Natural killer cell (primary cell): ENCODE measurements around the gene PC. TPM values are rescaled to one million over a fixed set of nuclear protein-coding genes. Genes with fewer than 3 reads are reported as not detected.

Experiments
- ATAC-seq, 3 donors: fragments of 150-1000 bp in 2 of 3; fragments of 200-7000 bp in 1 of 3; cut with Tn5 transposase; 1 replicate in 1 of 3; 2 replicates in 2 of 3; pipeline ENCODE4 v1.10.0; 2021; ENCODE audit warnings: mild to moderate bottlenecking in 2 of 3, moderate library complexity in 2 of 3
- DNase-seq, 2 donors: peaks; one replicate each; pipeline versions ENCODE4 v3.0.0 to v3.0.0-alpha.2; 2013 to 2021; ENCODE audit warnings: mixed read lengths in 1 of 2
- H3K27ac ChIP-seq: one replicate; pipeline ENCODE4 v1.5.1; 2013; ENCODE audit warnings: mild to moderate bottlenecking, low read length
- H3K27me3 ChIP-seq: one replicate; pipeline ENCODE4 v1.6.1; 2013; ENCODE audit warnings: low read length; ENCODE audit not compliant: control insufficient read depth, insufficient read depth
- H3K36me3 ChIP-seq: one replicate; pipeline ENCODE4 v1.6.1; 2013; ENCODE audit warnings: low read length; ENCODE audit not compliant: control insufficient read depth, insufficient read depth
- H3K4me1 ChIP-seq: one replicate; pipeline ENCODE4 v1.6.1; 2013; ENCODE audit warnings: low read length; ENCODE audit not compliant: control insufficient read depth, insufficient read depth
- H3K4me3 ChIP-seq: one replicate; pipeline ENCODE4 v1.5.1; 2013; ENCODE audit warnings: low read length
- H3K9me3 ChIP-seq: one replicate; pipeline ENCODE4 v1.6.1; 2013; ENCODE audit warnings: low read length; ENCODE audit not compliant: control insufficient read depth, insufficient read depth
- H3K27ac Mint-ChIP-seq, 2 donors: one replicate each; pipeline ENCODE4 v1.8.0; 2022; ENCODE audit warnings: mild to moderate bottlenecking in 2 of 2, mixed read lengths in 2 of 2, moderate library complexity in 1 of 2
- H3K27me3 Mint-ChIP-seq, 2 donors: one replicate each; pipeline ENCODE4 v1.8.0; 2022; ENCODE audit warnings: low read depth in 2 of 2, mixed read lengths in 2 of 2
- H3K36me3 Mint-ChIP-seq: one replicate; pipeline ENCODE4 v1.8.0; 2022; ENCODE audit warnings: mixed read lengths
- H3K4me1 Mint-ChIP-seq, 2 donors: one replicate each; pipeline ENCODE4 v1.8.0; 2022; ENCODE audit warnings: mixed read lengths in 2 of 2
- H3K4me3 Mint-ChIP-seq: one replicate; pipeline ENCODE4 v1.8.0; 2022; ENCODE audit warnings: mild to moderate bottlenecking, moderate library complexity, mixed read lengths
- H3K9me3 Mint-ChIP-seq, 2 donors: one replicate each; pipeline ENCODE4 v1.8.0; 2022; ENCODE audit warnings: mixed read lengths in 2 of 2
- whole genome bisulfite sequencing: methylation state at CpG from one replicate; pipeline ENCODE4 v1.1.7; 2013; ENCODE audit warnings: missing lambda C conversion rate; ENCODE audit not compliant: insufficient coverage; 5-methylcytosine and 5-hydroxymethylcytosine counted together
- intact Hi-C: fragments of 100-400 bp; cut with micrococcal nuclease; formaldehyde crosslinking; loops from one replicate; pipeline ENCODE4 v1.14.2; 2022
- total RNA-seq, 4 donors: library from RNA; stranded (reverse); fragments of 120-200 nt in 1 of 4; gene quantifications; one replicate each; pipeline versions ENCODE4 v1.2.3 to v1.2.4, GENCODE V29; 2013 to 2022
- TF ChIP-seq, protein P1 (sequence below): fragments of 200-600 bp; IDR thresholded peaks from one replicate; pipeline ENCODE4 v1.8.0; 2022; ENCODE audit warnings: antibody characterized with exemption

Gene PC
- total RNA-seq, 3 donors from 2014 or later (not counting 1 experiment from before 2014, with no cell fraction given): 4.1 to 5.9 (median 4.6) TPM

DNA sequence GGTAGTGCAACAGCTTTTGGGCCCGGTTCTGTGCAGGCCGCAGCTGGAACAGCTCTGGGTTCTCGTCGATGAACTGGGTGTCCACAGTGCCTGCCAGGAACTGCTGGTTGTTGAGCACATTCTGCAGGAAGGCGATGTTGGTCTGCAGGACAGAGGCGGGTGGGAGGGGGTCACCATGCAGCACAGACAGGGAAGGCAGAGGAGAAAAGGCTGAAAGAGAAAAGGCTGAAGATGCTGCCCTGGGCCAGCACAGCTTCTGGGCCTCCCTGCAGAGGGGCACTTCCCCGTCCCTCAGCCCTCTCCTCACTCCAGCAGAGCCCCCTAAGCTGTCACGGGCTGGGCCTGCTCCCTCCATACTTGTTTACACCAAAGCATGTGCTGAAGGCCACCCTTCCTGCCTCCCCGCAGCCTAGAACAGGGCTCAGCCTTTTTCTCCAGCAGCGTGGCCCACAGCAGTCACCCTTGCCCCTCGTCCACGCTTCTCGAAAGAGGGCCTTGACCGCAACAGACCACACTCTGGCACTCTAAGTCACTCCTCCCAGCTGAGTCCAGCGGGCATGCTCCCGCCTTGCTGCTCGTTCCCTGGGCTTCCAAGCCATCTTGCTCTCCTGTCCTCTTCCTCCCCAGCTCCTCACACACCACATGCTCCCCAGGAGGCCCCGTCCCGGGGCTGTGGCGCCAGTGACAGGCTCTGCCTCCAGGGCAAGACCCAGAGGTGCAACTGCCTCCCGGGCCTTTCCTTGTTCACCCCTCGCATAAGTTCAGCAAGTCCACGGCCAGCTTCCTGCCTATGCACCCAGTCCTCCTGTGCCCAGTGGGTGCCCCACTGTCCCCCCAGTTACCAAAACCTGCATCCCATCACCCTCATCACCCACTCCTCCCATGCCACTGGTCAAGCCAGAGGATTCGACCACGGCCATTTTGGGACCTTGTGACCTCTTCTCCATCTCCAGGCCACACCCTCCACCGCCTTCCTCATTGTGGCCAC, 104.6 kb downstream of the PC start:
- DNase-seq: no peak

DNA sequence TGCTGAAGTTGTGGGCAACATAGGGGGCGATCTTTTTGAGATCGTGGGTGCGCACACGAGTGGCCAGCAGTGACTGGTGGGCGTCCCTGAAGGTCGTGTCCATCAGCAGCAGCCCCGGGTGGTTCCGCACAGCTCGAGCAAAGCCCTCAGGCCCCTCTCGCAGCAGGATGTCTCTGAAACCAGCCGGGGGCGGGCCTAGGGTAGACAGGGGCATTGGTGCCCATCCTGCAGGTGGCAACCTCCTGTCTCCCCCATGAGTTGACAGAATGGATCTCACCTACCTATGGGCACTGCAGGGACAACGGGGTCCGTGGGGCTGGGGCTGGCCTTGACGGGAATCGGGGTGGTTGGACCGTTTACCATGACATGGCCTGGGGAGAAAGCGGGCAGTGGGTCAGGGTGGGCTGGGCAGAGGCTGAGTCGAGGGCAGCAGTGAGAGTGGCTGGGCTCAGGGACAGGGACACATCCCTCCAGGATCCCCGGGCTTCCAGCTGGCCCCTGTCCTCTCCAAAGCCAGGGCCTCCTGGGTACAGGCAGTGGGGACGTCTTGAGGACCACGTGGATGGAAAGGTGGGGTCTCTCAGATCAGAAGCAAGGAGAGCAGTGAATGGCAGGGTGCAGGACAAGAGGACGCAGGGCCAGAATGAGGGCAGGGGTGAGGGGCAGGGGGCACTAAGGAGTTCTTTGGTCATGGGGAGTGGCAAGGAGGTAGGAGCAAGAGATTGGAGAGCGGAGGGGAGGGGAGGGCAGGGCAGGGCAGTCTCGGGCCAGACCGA, 105.5 kb downstream of the PC start:
- Mint-ChIP-seq H3K36me3 (no peaks in the 10 kb centered on the region), H3K4me1 (peaks cover 0 to 10% of the 10 kb centered on the region in 2 donors), H3K9me3 (no peaks in the 10 kb centered on the region), H3K27me3 (no peaks in the 10 kb centered on the region), H3K4me3 (no peak overlapping the region), H3K27ac (no peak overlapping the region)
- no peaks in the 10 kb centered on the region for H3K9me3 ChIP-seq
- no peaks in the 10 kb centered on the region for H3K27me3 ChIP-seq
- TF ChIP-seq, protein P1, sequence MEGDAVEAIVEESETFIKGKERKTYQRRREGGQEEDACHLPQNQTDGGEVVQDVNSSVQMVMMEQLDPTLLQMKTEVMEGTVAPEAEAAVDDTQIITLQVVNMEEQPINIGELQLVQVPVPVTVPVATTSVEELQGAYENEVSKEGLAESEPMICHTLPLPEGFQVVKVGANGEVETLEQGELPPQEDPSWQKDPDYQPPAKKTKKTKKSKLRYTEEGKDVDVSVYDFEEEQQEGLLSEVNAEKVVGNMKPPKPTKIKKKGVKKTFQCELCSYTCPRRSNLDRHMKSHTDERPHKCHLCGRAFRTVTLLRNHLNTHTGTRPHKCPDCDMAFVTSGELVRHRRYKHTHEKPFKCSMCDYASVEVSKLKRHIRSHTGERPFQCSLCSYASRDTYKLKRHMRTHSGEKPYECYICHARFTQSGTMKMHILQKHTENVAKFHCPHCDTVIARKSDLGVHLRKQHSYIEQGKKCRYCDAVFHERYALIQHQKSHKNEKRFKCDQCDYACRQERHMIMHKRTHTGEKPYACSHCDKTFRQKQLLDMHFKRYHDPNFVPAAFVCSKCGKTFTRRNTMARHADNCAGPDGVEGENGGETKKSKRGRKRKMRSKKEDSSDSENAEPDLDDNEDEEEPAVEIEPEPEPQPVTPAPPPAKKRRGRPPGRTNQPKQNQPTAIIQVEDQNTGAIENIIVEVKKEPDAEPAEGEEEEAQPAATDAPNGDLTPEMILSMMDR: no peak
- no peak overlapping the region for H3K27ac ChIP-seq
- DNase-seq (no peak), ATAC-seq (no peak)
- no peak overlapping the region for H3K4me3 ChIP-seq
- intact Hi-C loops: no loop called here
- no peaks in the 10 kb centered on the region for H3K36me3 ChIP-seq
- 93% methylated on average over 26 of the region's 26 CpGs for WGBS
- H3K4me1 ChIP-seq: peaks cover 12% of the 10 kb centered on the region

More for the DNA sequence above, 104.6 kb downstream of the PC start:
- peaks cover 12% of the 10 kb centered on the region for H3K4me1 ChIP-seq
- no peak overlapping the region for H3K4me3 Mint-ChIP-seq
- H3K36me3 ChIP-seq: no peaks in the 10 kb centered on the region
- no peaks in the 10 kb centered on the region for H3K9me3 ChIP-seq
- H3K27me3 Mint-ChIP-seq: no peaks in the 10 kb centered on the region
- no peaks in the 10 kb centered on the region for H3K27me3 ChIP-seq
- H3K36me3 Mint-ChIP-seq: no peaks in the 10 kb centered on the region
- TF ChIP-seq, protein P1: no peak
- H3K4me3 ChIP-seq: no peak overlapping the region
- 89% methylated on average over 26 of the region's 26 CpGs for WGBS
- H3K27ac ChIP-seq: no peak overlapping the region
- intact Hi-C loops: no loop called here
- H3K27ac Mint-ChIP-seq: no peak overlapping the region
- no peaks in the 10 kb centered on the region for H3K9me3 Mint-ChIP-seq
- no peak for ATAC-seq
- H3K4me1 Mint-ChIP-seq: peaks cover 0 to 10% of the 10 kb centered on the region in 2 donors

DNA sequence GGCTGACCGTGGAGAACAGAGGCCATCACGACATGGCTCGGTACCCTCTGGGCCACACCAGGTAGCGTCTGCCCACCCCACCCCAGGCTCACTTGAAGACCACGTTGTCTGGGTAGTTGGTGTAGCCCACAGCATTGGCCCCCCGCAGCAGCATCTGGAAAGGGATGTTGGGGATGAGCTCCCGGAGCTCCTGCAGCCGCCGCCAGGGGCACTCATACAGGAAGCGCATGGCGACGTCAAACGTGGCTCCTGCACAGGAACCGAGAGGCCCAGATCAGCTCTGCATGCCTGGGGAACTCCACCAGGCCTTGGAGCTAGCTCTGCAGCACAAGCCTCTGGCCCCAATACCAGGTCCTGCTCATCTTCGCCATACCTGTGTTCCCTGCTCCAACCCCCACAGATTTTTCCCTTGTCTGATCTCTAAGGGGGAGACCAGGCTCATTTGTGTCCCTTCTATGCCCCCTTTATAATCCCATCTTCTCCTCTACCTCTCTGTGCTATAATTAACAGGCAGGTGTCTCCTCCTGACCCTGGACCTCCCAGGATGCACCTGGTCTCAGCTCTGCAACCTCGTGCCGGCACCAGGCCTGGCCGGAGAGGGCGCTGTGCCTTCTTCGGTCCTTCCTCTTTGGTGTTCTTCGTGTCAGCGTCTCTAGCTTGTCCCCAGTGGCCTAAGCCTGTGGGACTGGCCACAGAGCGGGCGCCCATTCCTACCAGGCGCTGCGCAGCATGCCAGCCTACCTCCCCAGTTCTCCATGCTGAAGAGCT, 106.3 kb downstream of the PC start:
- no peak overlapping the region for H3K27ac ChIP-seq
- no peak overlapping the region for H3K4me3 ChIP-seq
- DNase-seq (peak in 1 of 2 donors; percentile 53), ATAC-seq (no peak)
- Mint-ChIP-seq H3K27ac (no peak overlapping the region), H3K4me1 (peaks cover 0 to 10% of the 10 kb centered on the region in 2 donors), H3K9me3 (no peaks in the 10 kb centered on the region), H3K27me3 (no peaks in the 10 kb centered on the region), H3K4me3 (no peak overlapping the region), H3K36me3 (no peaks in the 10 kb centered on the region)
- no peaks in the 10 kb centered on the region for H3K36me3 ChIP-seq
- intact Hi-C loops: no loop called here
- H3K27me3 ChIP-seq: no peaks in the 10 kb centered on the region
- 70% methylated on average over 26 of the region's 26 CpGs for WGBS
- TF ChIP-seq, protein P1: no peak
- no peaks in the 10 kb centered on the region for H3K9me3 ChIP-seq
- H3K4me1 ChIP-seq: peaks cover 8% of the 10 kb centered on the region
